IPS DF 19.7 (cell line): ENCODE data around the gene SSC4D.
"Not testable (repeated sequence)": the region's sequence is repeated elsewhere in the genome, so short reads cannot be mapped to it uniquely, and the experiment has no call there.

Experiments used
- DNase-seq: peaks from one replicate; pipeline ENCODE4 v3.0.0-alpha.2; 2013; ENCODE audit warnings: low read depth, low spot score

SSC4D gene

GRCh38 chr7:76421097-76421496 lies 11.6 kb upstream of the SSC4D start:
- DNase-seq, result not testable (repeated sequence)

- DNase-seq, result not testable (repeated sequence)
These were observed 8.3 kb upstream of the SSC4D start for GRCh38 chr7:76417654-76418310.

GRCh38 chr7:76412249-76412648 lies 2.8 kb upstream of the SSC4D start:
- DNase-seq, result no peak

GRCh38 chr7:76411626-76412025 lies 2.1 kb upstream of the SSC4D start:
- DNase-seq, result no peak

GRCh38 chr7:76408121-76408560 lies 1.4 kb downstream of the SSC4D start:
- no peak for DNase-seq

GRCh38 chr7:76407718-76408117 lies 1.8 kb downstream of the SSC4D start:
- no peak for DNase-seq

- DNase-seq, result no peak
These were observed 3.8 kb downstream of the SSC4D start for GRCh38 chr7:76405738-76406137.

- DNase-seq, result no peak
These were observed 5.6 kb downstream of the SSC4D start for GRCh38 chr7:76403780-76404494.

GRCh38 chr7:76403097-76403496 lies 6.4 kb downstream of the SSC4D start:
- not testable (repeated sequence) for DNase-seq

GRCh38 chr7:76400248-76400647 lies 9.2 kb downstream of the SSC4D start:
- DNase-seq, result no peak

GRCh38 chr7:76397409-76398183 lies 11.9 kb downstream of the SSC4D start:
- no peak for DNase-seq

- no peak for DNase-seq
These were observed 12.6 kb downstream of the SSC4D start for GRCh38 chr7:76396864-76397263.

GRCh38 chr7:76395965-76396726 lies 13.4 kb downstream of the SSC4D start:
- DNase-seq, result no peak

- DNase-seq, result not testable (repeated sequence)
These were observed 13.9 kb downstream of the SSC4D start for GRCh38 chr7:76395605-76395964.

GRCh38 chr7:76394957-76395356 lies 14.5 kb downstream of the SSC4D start:
- DNase-seq, result no peak

GRCh38 chr7:76393116-76394031 lies 16.1 kb downstream of the SSC4D start:
- no peak for DNase-seq

GRCh38 chr7:76392531-76393115 lies 16.9 kb downstream of the SSC4D start:
- DNase-seq, result no peak

GRCh38 chr7:76390092-76390491 lies 19.4 kb downstream of the SSC4D start:
- DNase-seq, result no peak

- DNase-seq, result not testable (repeated sequence)
These were observed 21.7 kb downstream of the SSC4D start for GRCh38 chr7:76387789-76388188.

GRCh38 chr7:76386691-76387260 lies 22.7 kb downstream of the SSC4D start:
- DNase-seq, result no peak
